Gastrocnemius medialis (tissue), 4 donors: ENCODE measurements around the gene MAP3K20. TPM values are rescaled to one million over a fixed set of nuclear protein-coding genes. Genes with fewer than 3 reads are reported as not detected.
A peak's percentile ranks its signal among the peaks of the same experiment; 100 is the strongest.

Experiments
- ATAC-seq, 2 donors: fragments of 150-250 bp; one replicate each; pipeline ENCODE4 v1.9.1; 2016
- DNase-seq, 2 donors: peaks; one replicate each; pipeline ENCODE4 v3.0.0-alpha.2; 2019
- H3K27ac ChIP-seq, 4 donors: fragments of 200-600 bp; sonication (generic); 1 replicate in 1 of 4; 2 replicates in 3 of 4; pipeline ENCODE4 v1.5.1; 2016 to 2018; ENCODE audit warnings: mild to moderate bottlenecking in 2 of 4, moderate library complexity in 1 of 4
- H3K27me3 ChIP-seq, 3 donors: fragments of 200-600 bp; sonication (generic) in 2 of 3; 1 replicate in 1 of 3; 2 replicates in 2 of 3; pipeline versions ENCODE4 v1.5.1 to v1.6.0; 2016 to 2019; ENCODE audit warnings: mild to moderate bottlenecking in 1 of 3, moderate library complexity in 1 of 3
- H3K36me3 ChIP-seq, 2 donors: fragments of 200-600 bp; sonication (generic) in 1 of 2; one replicate each; pipeline ENCODE4 v1.5.1; 2017 to 2018
- H3K4me1 ChIP-seq, 2 donors: fragments of 200-600 bp; sonication (generic) in 1 of 2; one replicate each; pipeline ENCODE4 v1.5.1; 2016 to 2017; ENCODE audit warnings: mild to moderate bottlenecking in 2 of 2
- H3K4me3 ChIP-seq, 4 donors: fragments of 200-600 bp; sonication (generic) in 3 of 4; 1 replicate in 1 of 4; 2 replicates in 3 of 4; pipeline ENCODE4 v1.5.1; 2016 to 2019; ENCODE audit warnings: mild to moderate bottlenecking in 2 of 4
- H3K9me3 ChIP-seq, 3 donors: fragments of 200-600 bp; sonication (generic) in 2 of 3; 1 replicate in 1 of 3; 2 replicates in 2 of 3; pipeline ENCODE4 v1.5.1; 2016 to 2019
- POLR2A ChIP-seq, 2 donors: fragments of 450-650 bp; IDR thresholded peaks; one replicate each; pipeline ENCODE4 v1.6.1; 2017; ENCODE audit warnings: antibody characterized with exemption in 2 of 2, mild to moderate bottlenecking in 2 of 2, moderate library complexity in 2 of 2
- in situ Hi-C, 4 donors: fragments of 200-750 bp; cut with MboI; loops; one replicate each; pipeline versions ENCODE4 v1.15.0 to v1.8.0; 2017; ENCODE audit warnings: low sequenced_read_pairs in 4 of 4
- intact Hi-C: fragments of 100-400 bp; cut with DNase I; formaldehyde crosslinking; loops from one replicate; pipeline ENCODE4 v1.15.1; 2023; ENCODE audit warnings: low total_unique reads
- total RNA-seq, 4 donors: library from RNA; depleted of rRNA; stranded (reverse); fragments of >200 nt; gene quantifications; one replicate each; pipeline versions ENCODE4 v1.1.0 to v1.2.3, GENCODE V29; 2016
- TF ChIP-seq, protein P1 (sequence below), 5 experiments: fragments of 450-650 bp in 3 of 5; fragments of 200-600 bp in 2 of 5; sonication (generic) in 2 of 5; IDR thresholded peaks in 4 of 5; conservative IDR thresholded peaks in 1 of 5; 1 replicate in 4 of 5; 2 replicates in 1 of 5; pipeline ENCODE4 v1.5.1; 2016 to 2019; ENCODE audit warnings: antibody characterized with exemption in 5 of 5, mild to moderate bottlenecking in 3 of 5, moderate library complexity in 3 of 5

The MAP3K20 gene
- total RNA-seq, 4 donors from 2014 or later: 225 to 517 (median 280) TPM

- H3K36me3 ChIP-seq: peaks cover 0 to 14% of the 10 kb centered on the region in 2 donors
- in situ Hi-C loops: no loop called here
- DNase-seq: no peak
- ATAC-seq: no peak
- H3K4me1 ChIP-seq: peaks cover 73 to 88% of the 10 kb centered on the region in 2 donors
- no peaks in the 10 kb centered on the region for H3K9me3 ChIP-seq
- H3K27me3 ChIP-seq: no peaks in the 10 kb centered on the region
- peak overlapping the region; percentile 45 to 75 (median 72) for H3K27ac ChIP-seq
- TF ChIP-seq POLR2A (IDR thresholded peaks at IDR 0.05): no peak
- TF ChIP-seq, protein P1, sequence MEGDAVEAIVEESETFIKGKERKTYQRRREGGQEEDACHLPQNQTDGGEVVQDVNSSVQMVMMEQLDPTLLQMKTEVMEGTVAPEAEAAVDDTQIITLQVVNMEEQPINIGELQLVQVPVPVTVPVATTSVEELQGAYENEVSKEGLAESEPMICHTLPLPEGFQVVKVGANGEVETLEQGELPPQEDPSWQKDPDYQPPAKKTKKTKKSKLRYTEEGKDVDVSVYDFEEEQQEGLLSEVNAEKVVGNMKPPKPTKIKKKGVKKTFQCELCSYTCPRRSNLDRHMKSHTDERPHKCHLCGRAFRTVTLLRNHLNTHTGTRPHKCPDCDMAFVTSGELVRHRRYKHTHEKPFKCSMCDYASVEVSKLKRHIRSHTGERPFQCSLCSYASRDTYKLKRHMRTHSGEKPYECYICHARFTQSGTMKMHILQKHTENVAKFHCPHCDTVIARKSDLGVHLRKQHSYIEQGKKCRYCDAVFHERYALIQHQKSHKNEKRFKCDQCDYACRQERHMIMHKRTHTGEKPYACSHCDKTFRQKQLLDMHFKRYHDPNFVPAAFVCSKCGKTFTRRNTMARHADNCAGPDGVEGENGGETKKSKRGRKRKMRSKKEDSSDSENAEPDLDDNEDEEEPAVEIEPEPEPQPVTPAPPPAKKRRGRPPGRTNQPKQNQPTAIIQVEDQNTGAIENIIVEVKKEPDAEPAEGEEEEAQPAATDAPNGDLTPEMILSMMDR (IDR thresholded peaks at IDR 0.05 in 4 of 5, conservative IDR thresholded peaks at IDR 0.05 in 1 of 5): no peak
- intact Hi-C loops: no loop called here
- no peak overlapping the region for H3K4me3 ChIP-seq
Observed at GRCh38 chr2:173099804-173100203, 24.2 kb downstream of the MAP3K20 start.

GRCh38 chr2:173101687-173102086 is 26.0 kb downstream of the MAP3K20 start:
- Histone ChIP-seq H3K36me3 (peaks cover 0 to 11% of the 10 kb centered on the region in 2 donors), H3K27me3 (no peaks in the 10 kb centered on the region), H3K9me3 (no peaks in the 10 kb centered on the region), H3K27ac (peak overlapping the region; percentile 71 to 76 (median 74)), H3K4me3 (no peak overlapping the region), H3K4me1 (peaks cover 65 to 87% of the 10 kb centered on the region in 2 donors)
- TF ChIP-seq, protein P1 (IDR thresholded peaks at IDR 0.05 in 4 of 5, conservative IDR thresholded peaks at IDR 0.05 in 1 of 5): no peak
- TF ChIP-seq POLR2A (IDR thresholded peaks at IDR 0.05): no peak
- ATAC-seq (peak; percentile 86 to 94), DNase-seq (no peak)
- in situ Hi-C loops: no loop called here
- intact Hi-C loops: no loop called here

DNA sequence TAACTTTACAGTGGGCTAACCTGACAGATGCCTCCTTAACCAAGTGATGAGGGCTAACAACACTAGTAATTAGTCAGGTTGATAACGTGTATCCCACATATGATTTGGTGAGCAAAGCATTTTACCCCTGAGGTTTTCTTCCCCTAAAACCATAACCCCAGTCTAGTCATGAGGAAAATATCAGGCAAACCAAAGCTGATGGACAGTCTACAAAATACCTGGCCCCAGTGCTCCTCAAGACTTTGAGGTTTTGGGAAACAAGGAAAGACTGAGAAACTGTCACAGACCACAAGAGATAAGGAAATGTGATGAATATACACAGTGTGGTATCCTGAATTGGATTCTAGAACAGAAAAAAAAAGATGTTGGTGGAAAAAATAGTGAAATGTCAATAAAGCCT is 28.5 kb downstream of the MAP3K20 start:
- TF ChIP-seq, protein P1 (IDR thresholded peaks at IDR 0.05 in 4 of 5, conservative IDR thresholded peaks at IDR 0.05 in 1 of 5): no peak
- TF ChIP-seq POLR2A (IDR thresholded peaks at IDR 0.05): no peak
- Histone ChIP-seq H3K4me1 (peaks cover 65 to 88% of the 10 kb centered on the region in 2 donors), H3K27me3 (no peaks in the 10 kb centered on the region), H3K36me3 (peaks cover 0 to 5% of the 10 kb centered on the region in 2 donors), H3K9me3 (no peaks in the 10 kb centered on the region), H3K4me3 (no peak overlapping the region), H3K27ac (peak overlapping the region; percentile 71 to 76 (median 74))
- DNase-seq: no peak
- intact Hi-C loops (no loop called here), in situ Hi-C loops (no loop called here)
- no peak for ATAC-seq

- Histone ChIP-seq H3K27ac (peak overlapping the region; percentile 41 to 75 (median 72)), H3K36me3 (no peaks in the 10 kb centered on the region), H3K9me3 (no peaks in the 10 kb centered on the region), H3K4me1 (peaks cover 39 to 62% of the 10 kb centered on the region in 2 donors), H3K4me3 (no peak overlapping the region), H3K27me3 (no peaks in the 10 kb centered on the region)
- intact Hi-C loops: no loop called here
- in situ Hi-C loops: no loop called here
- ATAC-seq (peak in 1 of 2 donors; percentile 34), DNase-seq (no peak)
- TF ChIP-seq, protein P1 (IDR thresholded peaks at IDR 0.05 in 4 of 5, conservative IDR thresholded peaks at IDR 0.05 in 1 of 5): no peak
- no peak for TF ChIP-seq POLR2A (IDR thresholded peaks at IDR 0.05)
Observed at GRCh38 chr2:173106959-173107628, 31.4 kb downstream of the MAP3K20 start.
